Central memory CD8-positive, alpha-beta T cell (primary cell): Measurements from ENCODE around the gene ABCC1.
A peak's percentile ranks its signal among the peaks of the same experiment; 100 is the strongest.

ENCODE experiments used
- ATAC-seq: fragments of 150-1000 bp; cut with Tn5 transposase; replicated peaks from 2 replicates; pipeline ENCODE4 v1.10.0; 2022; ENCODE audit warnings: mild to moderate bottlenecking, moderate FRiP score, moderate number of reproducible peaks; ENCODE audit not compliant: poor library complexity, severe bottlenecking; ENCODE audit errors: extremely low read depth
- DNase-seq, 2 donors: peaks; one replicate each; pipeline ENCODE4 v3.0.0; 2021; ENCODE audit warnings: low spot score in 2 of 2
- H3K27ac Mint-ChIP-seq: one replicate; pipeline ENCODE4 v1.8.0; 2022; ENCODE audit warnings: low read depth, mild to moderate bottlenecking, moderate library complexity, mixed read lengths
- H3K27me3 Mint-ChIP-seq: one replicate; pipeline ENCODE4 v1.8.0; 2022; ENCODE audit warnings: mixed read lengths
- H3K36me3 Mint-ChIP-seq: one replicate; pipeline ENCODE4 v1.8.0; 2022; ENCODE audit warnings: mild to moderate bottlenecking, moderate library complexity, mixed read lengths; ENCODE audit not compliant: insufficient read depth
- H3K4me1 Mint-ChIP-seq: one replicate; pipeline ENCODE4 v1.8.0; 2022; ENCODE audit warnings: mixed read lengths
- H3K4me3 Mint-ChIP-seq: one replicate; pipeline ENCODE4 v1.8.0; 2022; ENCODE audit warnings: mild to moderate bottlenecking, moderate library complexity, mixed read lengths
- H3K9me3 Mint-ChIP-seq: one replicate; pipeline ENCODE4 v1.8.0; 2022; ENCODE audit warnings: mixed read lengths

Gene ABCC1

DNA sequence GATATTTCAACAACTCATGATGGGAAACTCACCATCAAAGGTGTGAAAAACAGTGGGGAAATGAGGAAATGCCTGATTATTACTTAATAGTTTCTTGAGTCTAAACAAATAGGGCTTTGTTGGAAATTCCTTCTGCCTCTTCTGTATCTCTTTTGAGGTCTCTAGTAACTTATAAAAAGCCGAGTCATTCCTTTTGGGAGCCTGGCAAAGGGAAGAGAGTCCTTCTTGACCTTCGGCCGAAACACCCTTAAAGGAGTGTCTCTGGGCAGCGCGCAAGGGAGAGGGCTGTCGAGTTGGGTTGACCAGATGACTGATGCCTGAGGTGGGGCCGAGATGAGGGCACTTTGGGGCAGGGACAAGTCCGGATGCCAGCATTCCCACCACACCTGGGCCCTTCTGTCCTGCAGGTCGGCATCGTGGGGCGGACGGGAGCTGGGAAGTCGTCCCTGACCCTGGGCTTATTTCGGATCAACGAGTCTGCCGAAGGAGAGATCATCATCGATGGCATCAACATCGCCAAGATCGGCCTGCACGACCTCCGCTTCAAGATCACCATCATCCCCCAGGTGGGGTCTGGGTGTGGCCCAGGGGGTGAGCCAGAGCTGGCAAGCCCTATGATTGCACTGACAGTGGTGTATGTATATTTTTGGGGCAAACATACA is 184.7 kb downstream of the ABCC1 start:
- Mint-ChIP-seq H3K4me1 (no peaks in the 10 kb centered on the region), H3K36me3 (peaks cover 68% of the 10 kb centered on the region), H3K27me3 (no peaks in the 10 kb centered on the region), H3K9me3 (no peaks in the 10 kb centered on the region), H3K4me3 (no peak overlapping the region), H3K27ac (peak overlapping the region; percentile 48)
- DNase-seq (no peak), ATAC-seq (no peak)

DNA sequence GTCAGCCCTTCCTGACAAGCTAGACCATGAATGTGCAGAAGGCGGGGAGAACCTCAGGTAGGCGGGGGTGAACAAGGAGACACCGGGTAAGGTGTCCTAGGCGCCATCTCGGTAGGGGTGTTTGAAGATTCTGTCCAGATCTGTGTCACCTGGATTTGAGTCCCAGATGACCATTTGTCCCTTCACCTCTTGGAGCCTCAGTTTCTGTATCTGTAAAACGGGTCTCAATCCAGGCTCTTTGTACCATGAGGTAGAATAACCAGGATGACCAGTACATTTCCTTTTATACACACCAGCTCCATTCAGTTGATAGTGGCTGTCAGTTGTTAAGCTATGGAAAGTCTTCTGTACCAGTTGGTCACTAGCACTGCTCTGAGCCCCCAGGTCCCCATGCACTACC is 187.2 kb downstream of the ABCC1 start:
- peaks cover 69% of the 10 kb centered on the region for H3K36me3 Mint-ChIP-seq
- ATAC-seq, result no peak
- DNase-seq, result no peak
- no peaks in the 10 kb centered on the region for H3K9me3 Mint-ChIP-seq
- no peaks in the 10 kb centered on the region for H3K4me1 Mint-ChIP-seq
- H3K27ac Mint-ChIP-seq, result no peak overlapping the region
- H3K4me3 Mint-ChIP-seq, result no peak overlapping the region
- H3K27me3 Mint-ChIP-seq, result no peaks in the 10 kb centered on the region

DNA sequence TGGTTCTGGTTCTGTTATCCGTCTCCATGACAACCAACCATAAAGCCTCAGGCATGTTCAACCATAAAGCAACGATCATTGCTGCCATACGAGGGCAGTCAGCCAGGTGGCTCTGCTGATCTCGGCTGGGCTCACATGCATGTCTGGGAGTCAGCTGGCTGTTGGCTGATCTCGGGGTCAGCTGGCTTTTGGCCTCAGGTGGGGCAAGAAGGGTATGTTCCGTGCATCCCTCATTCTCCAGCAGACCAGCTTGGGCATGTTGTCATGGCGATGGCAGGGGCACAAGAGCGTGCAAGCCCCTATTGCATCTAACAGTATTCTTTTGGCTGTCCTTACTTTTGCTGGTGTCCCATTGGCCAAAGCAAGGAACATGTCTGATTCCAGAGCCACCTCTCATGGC is 187.7 kb downstream of the ABCC1 start:
- DNase-seq (no peak), ATAC-seq (no peak)
- Mint-ChIP-seq H3K4me3 (no peak overlapping the region), H3K27me3 (no peaks in the 10 kb centered on the region), H3K9me3 (no peaks in the 10 kb centered on the region), H3K36me3 (peaks cover 69% of the 10 kb centered on the region), H3K4me1 (no peaks in the 10 kb centered on the region), H3K27ac (no peak overlapping the region)

DNA sequence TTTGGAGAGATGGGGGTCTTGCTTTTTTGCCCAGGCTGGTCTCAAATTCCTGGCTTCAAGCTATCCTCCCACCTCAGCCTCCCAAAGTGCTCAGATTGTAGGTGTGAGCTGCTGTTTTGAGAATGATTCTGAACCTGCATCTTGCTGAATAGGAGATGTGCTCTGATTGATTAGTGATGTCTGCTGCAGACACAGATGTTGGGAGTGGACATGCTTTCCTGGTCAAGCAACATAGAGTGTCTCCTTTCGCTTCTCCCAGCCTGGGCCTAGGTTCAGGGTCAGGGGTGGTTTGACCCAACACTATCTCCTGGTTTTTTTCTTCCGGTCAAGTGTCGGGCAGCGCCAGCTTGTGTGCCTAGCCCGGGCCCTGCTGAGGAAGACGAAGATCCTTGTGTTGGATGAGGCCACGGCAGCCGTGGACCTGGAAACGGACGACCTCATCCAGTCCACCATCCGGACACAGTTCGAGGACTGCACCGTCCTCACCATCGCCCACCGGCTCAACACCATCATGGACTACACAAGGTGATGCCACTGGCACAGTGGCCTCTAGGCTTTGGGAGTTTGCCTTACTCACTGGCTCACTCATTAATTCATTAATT is 188.7 kb downstream of the ABCC1 start:
- Mint-ChIP-seq H3K36me3 (peaks cover 70% of the 10 kb centered on the region), H3K9me3 (no peaks in the 10 kb centered on the region), H3K27ac (peak overlapping the region; percentile 38), H3K27me3 (no peaks in the 10 kb centered on the region), H3K4me3 (no peak overlapping the region), H3K4me1 (no peaks in the 10 kb centered on the region)
- DNase-seq (no peak), ATAC-seq (no peak)

DNA sequence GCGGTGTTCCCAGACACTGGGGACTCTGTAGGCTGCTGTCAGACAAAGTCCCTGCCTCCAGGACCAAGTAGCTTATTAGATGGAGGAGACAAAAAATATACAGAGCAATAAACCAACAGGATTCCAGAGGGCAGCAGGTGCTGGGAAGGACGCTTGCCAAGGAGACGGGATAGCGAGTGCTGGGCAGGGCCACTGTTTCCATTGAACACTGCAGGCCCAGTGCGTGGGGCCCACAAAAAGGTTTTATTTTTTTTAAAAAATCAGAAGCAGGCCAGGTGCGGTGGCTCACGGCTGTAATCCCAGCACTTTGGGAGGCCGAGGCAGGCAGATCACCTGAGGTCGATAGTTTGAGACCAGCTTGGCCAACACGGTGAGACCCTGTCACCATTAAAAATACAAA is 189.6 kb downstream of the ABCC1 start:
- H3K27me3 Mint-ChIP-seq, result no peaks in the 10 kb centered on the region
- H3K4me1 Mint-ChIP-seq, result no peaks in the 10 kb centered on the region
- DNase-seq, result no peak
- H3K27ac Mint-ChIP-seq, result peak overlapping the region; percentile 38
- ATAC-seq, result no peak
- H3K9me3 Mint-ChIP-seq, result no peaks in the 10 kb centered on the region
- peaks cover 63% of the 10 kb centered on the region for H3K36me3 Mint-ChIP-seq
- H3K4me3 Mint-ChIP-seq, result no peak overlapping the region

DNA sequence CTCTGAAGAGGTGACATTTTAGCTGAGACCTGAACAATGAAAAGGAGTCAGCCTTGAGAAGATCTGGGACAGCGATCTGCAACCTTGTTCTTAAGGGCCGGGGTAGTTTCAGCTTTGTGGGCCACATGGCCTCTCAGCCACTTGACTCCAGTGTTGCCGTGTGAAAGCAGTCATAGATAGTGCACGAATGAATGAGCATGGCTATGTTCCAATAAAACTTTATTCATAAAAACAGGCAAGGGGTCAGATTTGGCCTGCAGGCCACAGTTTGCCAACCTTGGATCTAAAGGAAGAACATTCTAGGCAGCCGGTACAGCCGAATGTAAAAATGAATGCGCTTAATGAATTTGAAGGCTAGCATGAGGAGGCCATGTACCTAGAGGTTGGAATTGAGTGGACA is 190.4 kb downstream of the ABCC1 start:
- DNase-seq, result no peak
- Mint-ChIP-seq H3K4me3 (no peak overlapping the region), H3K4me1 (no peaks in the 10 kb centered on the region), H3K27ac (no peak overlapping the region), H3K36me3 (peaks cover 57% of the 10 kb centered on the region), H3K9me3 (no peaks in the 10 kb centered on the region), H3K27me3 (no peaks in the 10 kb centered on the region)
- no peak for ATAC-seq

DNA sequence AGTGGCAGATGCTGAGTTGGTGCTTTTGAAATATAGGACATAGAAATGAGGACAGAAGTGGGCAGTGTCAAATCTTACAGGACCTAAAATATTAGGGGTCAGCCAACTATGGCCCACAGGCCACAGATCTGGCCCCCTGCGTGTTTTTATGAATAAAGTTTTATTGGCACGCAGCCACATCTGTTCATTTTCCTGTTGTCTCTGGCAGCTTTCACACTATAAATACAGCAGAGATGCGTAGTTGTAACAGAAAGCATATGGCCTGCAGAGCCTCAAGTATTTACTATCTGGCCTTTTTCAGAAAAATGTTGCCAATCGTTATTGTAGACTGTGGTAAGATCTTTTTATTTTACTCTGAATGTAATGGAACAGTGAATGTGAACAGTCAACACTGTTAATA is 191.1 kb downstream of the ABCC1 start:
- Mint-ChIP-seq H3K27ac (no peak overlapping the region), H3K4me1 (no peaks in the 10 kb centered on the region), H3K9me3 (no peaks in the 10 kb centered on the region), H3K36me3 (peaks cover 49% of the 10 kb centered on the region), H3K27me3 (no peaks in the 10 kb centered on the region), H3K4me3 (no peak overlapping the region)
- no peak for DNase-seq
- ATAC-seq, result no peak

DNA sequence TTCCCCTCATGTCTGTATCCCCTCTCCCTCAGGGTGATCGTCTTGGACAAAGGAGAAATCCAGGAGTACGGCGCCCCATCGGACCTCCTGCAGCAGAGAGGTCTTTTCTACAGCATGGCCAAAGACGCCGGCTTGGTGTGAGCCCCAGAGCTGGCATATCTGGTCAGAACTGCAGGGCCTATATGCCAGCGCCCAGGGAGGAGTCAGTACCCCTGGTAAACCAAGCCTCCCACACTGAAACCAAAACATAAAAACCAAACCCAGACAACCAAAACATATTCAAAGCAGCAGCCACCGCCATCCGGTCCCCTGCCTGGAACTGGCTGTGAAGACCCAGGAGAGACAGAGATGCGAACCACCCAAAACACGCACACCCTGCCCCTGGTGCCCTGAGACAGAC is 191.7 kb downstream of the ABCC1 start:
- no peak for DNase-seq
- ATAC-seq, result no peak
- Mint-ChIP-seq H3K4me3 (no peak overlapping the region), H3K4me1 (no peaks in the 10 kb centered on the region), H3K27ac (no peak overlapping the region), H3K36me3 (peaks cover 43% of the 10 kb centered on the region), H3K27me3 (no peaks in the 10 kb centered on the region), H3K9me3 (no peaks in the 10 kb centered on the region)

DNA sequence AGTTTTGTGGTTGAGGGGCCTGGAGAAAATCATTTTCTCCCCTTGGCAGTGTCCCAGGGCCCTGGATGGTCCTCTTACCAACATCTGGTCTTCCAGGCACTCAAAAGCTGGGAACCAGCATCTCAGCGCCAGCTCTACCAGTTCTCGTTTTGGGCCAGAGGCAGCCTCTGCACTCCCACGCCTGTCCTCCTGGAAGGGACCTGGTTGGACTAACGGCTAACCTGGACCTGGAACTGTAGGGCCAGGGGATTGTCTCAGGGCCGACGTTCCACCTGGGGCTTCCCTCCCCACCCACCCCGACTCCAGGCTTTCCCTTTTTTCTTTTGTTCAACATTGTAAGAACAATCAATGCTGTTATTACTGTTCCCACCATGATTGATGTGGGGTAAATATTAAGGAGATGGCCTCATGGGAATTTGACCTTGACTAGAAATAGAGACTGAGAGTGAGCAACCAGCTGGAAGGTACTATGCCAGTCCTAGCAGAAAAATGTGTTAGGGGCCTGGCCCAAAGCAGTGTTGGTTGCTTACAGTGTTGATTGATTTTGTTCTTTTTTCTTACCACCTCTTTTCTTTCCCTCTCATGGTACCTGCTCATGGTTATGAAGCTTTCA is 192.5 kb downstream of the ABCC1 start:
- Mint-ChIP-seq H3K36me3 (peaks cover 40% of the 10 kb centered on the region), H3K27me3 (no peaks in the 10 kb centered on the region), H3K9me3 (no peaks in the 10 kb centered on the region), H3K27ac (no peak overlapping the region), H3K4me1 (no peaks in the 10 kb centered on the region), H3K4me3 (no peak overlapping the region)
- DNase-seq (no peak), ATAC-seq (no peak)

DNA sequence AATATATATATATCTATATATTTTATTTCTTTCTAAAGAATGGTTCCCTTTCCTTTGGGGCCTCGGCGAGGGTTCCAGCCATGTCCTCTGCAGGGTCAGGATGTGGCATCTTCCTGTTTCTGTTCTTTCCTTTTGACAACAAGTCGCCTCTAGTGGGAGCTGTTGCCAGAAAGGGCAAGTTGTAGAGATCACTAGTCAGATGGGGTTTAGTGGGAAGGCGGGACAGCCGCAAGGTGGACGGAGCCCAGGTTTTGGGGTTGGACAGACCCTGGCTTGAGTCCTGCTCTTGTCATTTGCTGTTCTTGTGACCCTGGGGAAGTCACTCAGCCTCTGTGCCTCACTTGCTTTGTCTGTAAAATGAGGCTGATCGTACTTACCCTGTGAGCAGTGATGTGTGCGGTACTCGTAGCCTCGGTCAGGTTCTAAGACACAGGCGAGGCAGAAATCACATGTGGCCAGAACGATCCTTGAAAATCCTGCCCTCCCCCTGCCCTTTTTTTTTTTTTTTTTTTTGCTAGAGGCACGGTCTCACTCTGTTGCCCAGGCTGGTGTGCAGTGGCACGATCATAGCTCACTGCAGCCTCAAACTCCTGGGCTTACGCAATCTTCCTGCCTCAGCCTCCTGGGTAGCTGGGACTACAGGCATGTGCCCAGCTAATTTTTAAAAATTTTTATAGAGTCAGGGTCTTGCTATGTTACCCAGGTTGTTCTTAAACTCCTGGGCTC is 193.8 kb downstream of the ABCC1 start:
- DNase-seq (no peak), ATAC-seq (no peak)
- Mint-ChIP-seq H3K27me3 (no peaks in the 10 kb centered on the region), H3K4me1 (no peaks in the 10 kb centered on the region), H3K36me3 (peaks cover 38% of the 10 kb centered on the region), H3K4me3 (no peak overlapping the region), H3K27ac (no peak overlapping the region), H3K9me3 (no peaks in the 10 kb centered on the region)

DNA sequence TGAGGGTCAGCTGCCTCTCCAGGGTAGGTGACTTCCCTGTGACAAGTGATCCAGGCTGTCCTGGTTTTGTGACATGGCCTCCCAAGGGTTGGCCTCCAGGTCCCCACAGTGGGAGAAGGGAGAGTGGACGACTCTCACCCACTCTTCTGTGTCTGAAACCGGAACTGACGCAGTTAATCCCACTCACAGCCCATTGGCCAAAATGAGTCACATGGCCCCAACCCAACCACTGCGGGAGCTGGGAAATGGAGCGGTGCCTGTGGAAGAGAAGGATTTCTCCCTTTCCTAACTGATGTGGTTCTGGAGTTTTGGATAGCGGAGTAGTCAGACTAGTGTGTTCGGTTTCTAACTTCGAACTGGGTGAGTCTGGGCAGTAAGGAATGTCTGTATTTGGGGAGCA is 194.5 kb downstream of the ABCC1 start:
- no peak overlapping the region for H3K4me3 Mint-ChIP-seq
- no peak for DNase-seq
- no peak overlapping the region for H3K27ac Mint-ChIP-seq
- no peak for ATAC-seq
- H3K9me3 Mint-ChIP-seq, result no peaks in the 10 kb centered on the region
- no peaks in the 10 kb centered on the region for H3K4me1 Mint-ChIP-seq
- H3K27me3 Mint-ChIP-seq, result no peaks in the 10 kb centered on the region
- peaks cover 31% of the 10 kb centered on the region for H3K36me3 Mint-ChIP-seq

DNA sequence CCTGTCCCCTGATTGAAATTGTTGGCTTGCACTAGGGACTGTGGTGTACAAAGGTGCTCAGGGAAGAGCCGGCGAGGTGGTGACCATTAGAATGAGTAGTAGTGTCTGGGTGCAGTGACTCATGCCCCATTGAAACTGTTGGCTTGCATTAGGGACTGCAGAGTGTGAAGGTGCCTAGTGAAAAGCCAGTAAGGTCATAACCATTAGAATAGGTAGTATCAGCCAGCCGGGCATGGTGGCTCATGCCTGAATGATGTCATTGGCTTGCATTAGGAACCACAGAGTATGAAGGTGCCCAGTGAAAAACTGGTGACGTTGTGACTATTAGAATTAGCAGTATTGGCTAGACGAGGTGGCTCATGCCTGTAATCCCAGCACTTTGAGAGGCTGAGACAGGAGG is 195.0 kb downstream of the ABCC1 start:
- Mint-ChIP-seq H3K27ac (peak overlapping the region; percentile 77), H3K4me1 (no peaks in the 10 kb centered on the region), H3K36me3 (peaks cover 27% of the 10 kb centered on the region), H3K4me3 (no peak overlapping the region), H3K9me3 (no peaks in the 10 kb centered on the region), H3K27me3 (no peaks in the 10 kb centered on the region)
- no peak for ATAC-seq
- no peak for DNase-seq

DNA sequence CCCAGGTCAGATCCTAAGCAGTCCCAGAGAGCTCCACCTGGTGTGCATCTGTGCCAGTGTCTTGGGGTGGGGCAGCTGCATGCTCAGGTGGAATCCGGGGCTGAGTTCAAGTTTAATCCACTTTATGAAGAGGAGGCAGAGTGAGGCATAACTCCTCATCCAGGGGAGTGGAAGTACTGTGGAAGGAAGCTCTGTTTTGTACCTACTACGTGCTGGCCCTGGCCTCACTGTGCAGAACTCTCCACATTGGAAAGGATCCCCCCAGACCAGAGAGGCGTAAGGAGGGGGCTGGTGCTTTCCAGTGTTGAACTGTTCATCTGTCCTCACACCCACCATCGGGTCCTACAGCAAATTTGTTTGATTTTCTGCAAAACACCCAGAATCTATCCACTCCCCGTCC is 195.9 kb downstream of the ABCC1 start:
- ATAC-seq (no peak), DNase-seq (no peak)
- H3K27me3 Mint-ChIP-seq, result no peaks in the 10 kb centered on the region
- peak overlapping the region; percentile 77 for H3K27ac Mint-ChIP-seq
- no peak overlapping the region for H3K4me3 Mint-ChIP-seq
- peaks cover 19% of the 10 kb centered on the region for H3K36me3 Mint-ChIP-seq
- H3K9me3 Mint-ChIP-seq, result no peaks in the 10 kb centered on the region
- no peaks in the 10 kb centered on the region for H3K4me1 Mint-ChIP-seq
